NT2/D1 (cell line): ENCODE data around the gene B3GNT2.

Experiments used
- SUZ12 ChIP-seq: IDR thresholded peaks from 2 replicates; pipeline ENCODE4 v1.6.1; 2011; ENCODE audit not compliant: insufficient read length, insufficient read depth; ENCODE audit errors: extremely low read depth
- YY1 ChIP-seq: IDR thresholded peaks from 2 replicates; pipeline ENCODE4 v1.6.1; 2011; ENCODE audit not compliant: insufficient read length, insufficient read depth

DNA sequence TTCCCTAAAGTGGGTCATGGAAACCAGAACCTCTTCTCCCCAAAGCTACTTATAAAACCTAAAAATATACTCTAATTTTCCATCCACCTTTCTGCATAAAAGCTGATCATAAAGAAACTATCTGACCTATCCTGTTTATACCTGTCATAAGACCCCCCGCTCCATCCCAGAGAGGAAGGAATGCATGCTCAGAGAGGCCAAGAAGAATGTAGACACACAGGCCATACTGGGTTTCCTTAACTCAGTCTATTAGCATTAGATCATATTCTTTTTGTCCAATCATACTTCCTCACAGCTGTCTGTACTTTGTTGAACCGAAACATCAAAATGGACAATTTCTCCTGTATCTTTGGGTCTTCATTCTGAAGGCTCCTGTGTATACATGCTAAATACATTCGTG lies 52.3 kb downstream of the B3GNT2 start:
- no peak for TF ChIP-seq YY1
- TF ChIP-seq SUZ12 = no peak
